CD4-positive, alpha-beta T cell (primary cell): Measurements from ENCODE around the gene ARHGEF6. TPM values are rescaled to one million over a fixed set of nuclear protein-coding genes. Genes with fewer than 3 reads are reported as not detected.
"Not testable (repeated sequence)": the region's sequence is repeated elsewhere in the genome, so short reads cannot be mapped to it uniquely, and the experiment has no call there.

Source experiments
- ATAC-seq: fragments of 200-7000 bp; cut with Tn5 transposase; one replicate; pipeline ENCODE4 v1.10.0; 2022; ENCODE audit warnings: mild to moderate bottlenecking; ENCODE audit not compliant: poor library complexity
- CTCF ChIA-PET: fragments of 350-600 bp; sonication (Branson Sonifier 250); formaldehyde crosslinking; loops from one replicate; lab custom pipeline; 2021; ENCODE audit warnings: antibody characterized with exemption, inconsistent platforms; lab: Charles Lee
- POLR2A ChIA-PET: fragments of 350-600 bp; sonication (Branson Sonifier 250); formaldehyde crosslinking; loops from one replicate; lab custom pipeline; 2021; ENCODE audit warnings: antibody characterized with exemption, inconsistent platforms; lab: Charles Lee
- DNase-seq, 14 experiments: peaks; one replicate each; pipeline ENCODE4 v3.0.0-alpha.2; 2013 to 2020; ENCODE audit warnings: mixed read lengths in 2 of 14
- H3K27ac ChIP-seq, 2 donors: one replicate each; pipeline versions ENCODE4 v1.5.1 to v1.7.0; 2013; ENCODE audit warnings: low read length in 2 of 2, low read depth in 1 of 2, mild to moderate bottlenecking in 1 of 2
- H3K27me3 ChIP-seq, 2 experiments: 1 replicate in 1 of 2; 2 replicates in 1 of 2; pipeline versions ENCODE4 v1.6.1 to v1.7.0; 2013; ENCODE audit warnings: low read length in 2 of 2, control low read depth in 1 of 2, mild to moderate bottlenecking in 1 of 2, moderate library complexity in 1 of 2; ENCODE audit not compliant: insufficient read depth in 2 of 2, control insufficient read depth in 1 of 2
- H3K36me3 ChIP-seq: one replicate; pipeline ENCODE4 v1.6.1; 2013; ENCODE audit warnings: low read length, control low read depth; ENCODE audit not compliant: insufficient read depth
- H3K4me1 ChIP-seq: one replicate; pipeline ENCODE4 v1.6.1; 2013; ENCODE audit warnings: low read length, control low read depth; ENCODE audit not compliant: insufficient read depth
- H3K4me3 ChIP-seq: one replicate; pipeline ENCODE4 v1.5.1; 2013; ENCODE audit warnings: mild to moderate bottlenecking, low read length, moderate library complexity
- H3K9me3 ChIP-seq, 2 experiments: 1 replicate in 1 of 2; 2 replicates in 1 of 2; pipeline versions ENCODE4 v1.6.1 to v1.7.0; 2013; ENCODE audit warnings: low read length in 2 of 2, mild to moderate bottlenecking in 2 of 2, control low read depth in 1 of 2, moderate library complexity in 1 of 2; ENCODE audit not compliant: control insufficient read depth in 1 of 2, insufficient read depth in 1 of 2
- H3K27ac Mint-ChIP-seq: one replicate; pipeline ENCODE4 v1.8.0; 2020; ENCODE audit warnings: mixed read lengths
- H3K27me3 Mint-ChIP-seq: one replicate; pipeline ENCODE4 v1.8.0; 2021; ENCODE audit warnings: mixed read lengths
- H3K36me3 Mint-ChIP-seq: one replicate; pipeline ENCODE4 v1.8.0; 2021; ENCODE audit warnings: low read depth, mixed read lengths
- H3K4me1 Mint-ChIP-seq: one replicate; pipeline ENCODE4 v1.8.0; 2021; ENCODE audit warnings: low read depth, mixed read lengths
- H3K4me3 Mint-ChIP-seq: one replicate; pipeline ENCODE4 v1.8.0; 2020; ENCODE audit warnings: mild to moderate bottlenecking, mixed read lengths
- H3K9me3 Mint-ChIP-seq: one replicate; pipeline ENCODE4 v1.8.0; 2020; ENCODE audit warnings: mixed read lengths
- CTCF ChIP-seq: fragments of 200-600 bp; IDR thresholded peaks from one replicate; pipeline ENCODE4 v1.8.0; 2022; ENCODE audit warnings: antibody characterized with exemption, mild to moderate bottlenecking
- intact Hi-C, 2 experiments: fragments of 100-400 bp; cut with DNase I in 1 of 2; cut with micrococcal nuclease in 1 of 2; formaldehyde crosslinking; loops; one replicate each; pipeline versions ENCODE4 v1.15.1 to v1.9.0; 2023 to 2025; cut with DNase I, micrococcal nuclease
- total RNA-seq, 174 experiments: library from RNA in 2 of 174; stranded (reverse) in 2 of 174; gene quantifications; one replicate each; pipeline ENCODE4 v1.2.3 and lab custom pipeline; 2021 to 2026

Gene ARHGEF6
- total RNA-seq, 2 experiments from 2014 or later = 43.3 to 45.3 TPM

GRCh38 chrX:136773648-136774047 lies 7.1 kb downstream of the ARHGEF6 start:
- H3K36me3 ChIP-seq = peaks cover 11% of the 10 kb centered on the region
- no peak overlapping the region for H3K4me3 ChIP-seq
- no peaks in the 10 kb centered on the region for H3K9me3 ChIP-seq
- intact Hi-C loops = loop anchor here in 1 of 2 experiments (10.0 kb wide), 1 partner anchor 189 kb away; no protein-coding TSS in a partner anchor
- no peak overlapping the region for H3K27ac ChIP-seq
- Mint-ChIP-seq H3K27me3 (no peaks in the 10 kb centered on the region), H3K9me3 (no peaks in the 10 kb centered on the region), H3K36me3 (peaks cover 54% of the 10 kb centered on the region), H3K27ac (peak overlapping the region; percentile 61), H3K4me3 (peak overlapping the region; percentile 38), H3K4me1 (peaks cover 72% of the 10 kb centered on the region)
- POLR2A ChIA-PET = no interaction called here
- H3K4me1 ChIP-seq = peaks cover 26% of the 10 kb centered on the region
- CTCF ChIA-PET = no interaction called here
- ATAC-seq (no peak), DNase-seq (no peak)
- H3K27me3 ChIP-seq = no peaks in the 10 kb centered on the region
- no peak for TF ChIP-seq CTCF

GRCh38 chrX:136771869-136772268 lies 8.9 kb downstream of the ARHGEF6 start:
- intact Hi-C loops = loop anchor here in 1 of 2 experiments (10.0 kb wide), 1 partner anchor 187 kb away; no protein-coding TSS in a partner anchor
- ATAC-seq = not testable (repeated sequence)

GRCh38 chrX:136768469-136769084 lies 12.2 kb downstream of the ARHGEF6 start:
- TF ChIP-seq CTCF = no peak
- Histone ChIP-seq H3K4me1 (peaks cover 44% of the 10 kb centered on the region), H3K36me3 (peaks cover 13% of the 10 kb centered on the region), H3K9me3 (no peaks in the 10 kb centered on the region), H3K27me3 (no peaks in the 10 kb centered on the region), H3K27ac (peak overlapping the region; percentile 22 to 53), H3K4me3 (no peak overlapping the region)
- intact Hi-C loops = loop anchor here (1.0 to 10.0 kb wide), 3 partner anchors 12 to 106 kb away; partner anchors contain the start of gene ARHGEF6 (in 1 of the 2)
- ATAC-seq = peak; percentile 49
- Mint-ChIP-seq H3K9me3 (no peaks in the 10 kb centered on the region), H3K27ac (peak overlapping the region; percentile 93), H3K4me1 (peaks cover 71% of the 10 kb centered on the region), H3K36me3 (peaks cover 25% of the 10 kb centered on the region), H3K27me3 (no peaks in the 10 kb centered on the region), H3K4me3 (peak overlapping the region; percentile 87)
- ChIA-PET CTCF (interaction anchor here (0.5 to 3.0 kb wide), 6 partner anchors 11 to 157 kb away, joined by 3 to 18 read pairs (median 3); partner anchors contain the start of gene ARHGEF6), POLR2A (interaction anchor here (1.2 to 5.0 kb wide), 4 partner anchors 11 to 112 kb away, joined by 4 to 43 read pairs (median 22); partner anchors contain the start of genes ARHGEF6 and RBMX)
- DNase-seq = peak in 10 of 14 experiments; percentile 2 to 66 (median 36)

More at GRCh38 chrX:136771869-136772268, 8.9 kb downstream of the ARHGEF6 start:
- CTCF ChIA-PET, H3K36me3 ChIP-seq, H3K9me3 ChIP-seq, DNase-seq, H3K4me3 ChIP-seq, H3K27me3 Mint-ChIP-seq, H3K27ac ChIP-seq, H3K27me3 ChIP-seq, H3K9me3 Mint-ChIP-seq: not testable (repeated sequence)
- H3K36me3 Mint-ChIP-seq = peaks cover 40% of the 10 kb centered on the region
- peaks cover 69% of the 10 kb centered on the region for H3K4me1 Mint-ChIP-seq
- POLR2A ChIA-PET = interaction anchor here (1.4 kb wide), 1 partner anchor 109 kb away, joined by 4 read pairs; the partner anchor contains the start of gene RBMX
- H3K27ac Mint-ChIP-seq = peak overlapping the region; percentile 56
- H3K4me3 Mint-ChIP-seq = peak overlapping the region; percentile 37
- H3K4me1 ChIP-seq = peaks cover 30% of the 10 kb centered on the region
